Sigmoid colon (tissue), 4 donors: ENCODE data around the gene C13orf46.

ENCODE experiments used
- CTCF ChIP-seq, 4 experiments: fragments of 450-650 bp in 3 of 4; fragments of 200-600 bp in 1 of 4; IDR thresholded peaks; one replicate each; pipeline ENCODE4 v1.5.1; 2016 to 2019; ENCODE audit warnings: antibody characterized with exemption in 4 of 4, mild to moderate bottlenecking in 3 of 4, moderate library complexity in 2 of 4
- EP300 ChIP-seq, 4 donors: sonication (generic); formaldehyde crosslinking; IDR thresholded peaks; one replicate each; pipeline ENCODE4 v1.6.1; 2017; ENCODE audit warnings: antibody characterized with exemption in 4 of 4
- POLR2A ChIP-seq, 2 donors: fragments of 450-650 bp; IDR thresholded peaks; one replicate each; pipeline ENCODE4 v1.6.1; 2016; ENCODE audit warnings: antibody characterized with exemption in 2 of 2, mild to moderate bottlenecking in 2 of 2, moderate library complexity in 2 of 2
- POLR2AphosphoS5 ChIP-seq, 4 donors: sonication (generic); formaldehyde crosslinking; IDR thresholded peaks; one replicate each; pipeline ENCODE4 v1.6.1; 2017; ENCODE audit warnings: antibody characterized with exemption in 4 of 4

DNA sequence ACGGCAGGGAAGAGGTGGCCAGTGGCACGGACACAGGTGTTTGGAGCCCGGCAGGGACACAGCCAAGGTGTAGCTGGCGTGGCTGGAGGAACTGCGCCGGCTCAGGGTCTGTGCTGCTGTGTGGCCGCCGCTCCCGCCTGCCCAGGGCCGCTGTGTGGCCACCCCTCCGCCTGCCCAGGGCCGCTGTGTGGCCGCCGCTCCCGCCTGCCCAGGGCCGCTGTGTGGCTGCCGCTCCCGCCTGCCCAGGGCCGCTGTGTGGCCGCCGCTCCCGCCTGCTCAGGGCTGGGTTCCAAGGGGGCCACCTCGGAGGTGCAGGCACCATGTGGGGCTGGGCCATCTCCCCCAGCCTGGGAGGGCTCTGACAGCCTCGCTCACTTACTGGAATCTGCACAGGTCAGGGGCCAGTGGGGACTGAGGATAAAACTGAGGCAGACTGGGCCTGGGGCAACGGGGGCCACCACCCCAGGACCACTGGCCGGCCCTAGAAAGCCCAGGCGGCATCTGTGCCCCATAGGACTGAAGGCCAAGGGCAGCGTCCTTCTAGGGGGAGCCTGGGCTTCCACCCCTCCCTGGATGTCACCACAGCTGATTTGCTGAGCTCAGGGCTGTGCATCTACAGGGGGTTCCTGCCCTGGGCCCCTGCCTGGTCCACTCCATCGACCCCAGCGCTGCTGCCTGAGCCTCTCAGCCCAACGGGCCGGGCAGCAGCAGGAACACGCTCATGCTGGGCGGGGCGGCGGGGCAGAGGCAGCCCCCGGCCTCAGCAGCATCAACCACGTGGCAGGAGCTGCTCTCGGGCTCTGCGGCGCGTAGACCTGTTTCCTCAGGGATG is 21.5 kb downstream of the C13orf46 start:
- TF ChIP-seq POLR2A (IDR thresholded peaks at IDR 0.05): no peak
- TF ChIP-seq CTCF (IDR thresholded peaks at IDR 0.05): no peak
- TF ChIP-seq EP300 (IDR thresholded peaks at IDR 0.05): no peak
- TF ChIP-seq POLR2AphosphoS5 (IDR thresholded peaks at IDR 0.05): no peak
